Activated CD4-positive, alpha-beta T cell treated with anti-CD3 and anti-CD28 coated beads, Interleukin-2, amount 10 ng/mL, durations not matched to agents 7 days and 5 days (primary cell): ENCODE data around the gene TFCP2L1. TPM values are rescaled to one million over a fixed set of nuclear protein-coding genes. Genes with fewer than 3 reads are reported as not detected.
"Not testable (repeated sequence)": the region's sequence is repeated elsewhere in the genome, so short reads cannot be mapped to it uniquely, and the experiment has no call there.

Experiments
- CTCF ChIA-PET: fragments of 350-600 bp; sonication (Branson Sonifier 250); formaldehyde crosslinking; loops from one replicate; lab custom pipeline; 2021; ENCODE audit warnings: antibody characterized with exemption; lab: Charles Lee
- POLR2A ChIA-PET: fragments of 350-600 bp; sonication (Branson Sonifier 250); formaldehyde crosslinking; loops from one replicate; lab custom pipeline; 2021; ENCODE audit warnings: antibody characterized with exemption; lab: Charles Lee
- DNase-seq: peaks from one replicate; pipeline ENCODE4 v3.0.0-alpha.2; 2020
- H3K27ac Mint-ChIP-seq: one replicate; pipeline ENCODE4 v1.8.0; 2021; ENCODE audit warnings: mild to moderate bottlenecking, moderate library complexity, mixed read lengths
- H3K27me3 Mint-ChIP-seq: one replicate; pipeline ENCODE4 v1.8.0; 2021; ENCODE audit warnings: mixed read lengths
- H3K36me3 Mint-ChIP-seq: one replicate; pipeline ENCODE4 v1.8.0; 2021; ENCODE audit warnings: low read depth, mixed read lengths
- H3K4me1 Mint-ChIP-seq: one replicate; pipeline ENCODE4 v1.8.0; 2021; ENCODE audit warnings: mixed read lengths
- H3K4me3 Mint-ChIP-seq: one replicate; pipeline ENCODE4 v1.8.0; 2021; ENCODE audit warnings: mild to moderate bottlenecking, moderate library complexity, mixed read lengths
- H3K9me3 Mint-ChIP-seq: one replicate; pipeline ENCODE4 v1.8.0; 2021; ENCODE audit warnings: mixed read lengths
- total RNA-seq, 2 experiments: library from RNA; stranded (reverse); gene quantifications; one replicate each; pipeline ENCODE4 v1.2.3, GENCODE V29; 2021

TFCP2L1 gene
- total RNA-seq, 2 experiments from 2014 or later = 0.02 TPM

- Mint-ChIP-seq H3K27me3 (peaks cover 48% of the 10 kb centered on the region), H3K27ac (no peak overlapping the region), H3K4me1 (peaks cover 11% of the 10 kb centered on the region), H3K9me3 (no peaks in the 10 kb centered on the region), H3K4me3 (no peak overlapping the region), H3K36me3 (no peaks in the 10 kb centered on the region)
- ChIA-PET CTCF (no interaction called here), POLR2A (no interaction called here)
- DNase-seq = no peak
Observed at GRCh38 chr2:121309801-121310200, 24.8 kb upstream of the TFCP2L1 start.

- Mint-ChIP-seq H3K4me3 (no peak overlapping the region), H3K4me1 (peaks cover 11% of the 10 kb centered on the region), H3K9me3 (no peaks in the 10 kb centered on the region), H3K27ac (no peak overlapping the region), H3K36me3 (no peaks in the 10 kb centered on the region), H3K27me3 (peaks cover 48% of the 10 kb centered on the region)
- CTCF ChIA-PET = no interaction called here
- DNase-seq = no peak
- POLR2A ChIA-PET = no interaction called here
Observed at GRCh38 chr2:121309323-121309722, 24.3 kb upstream of the TFCP2L1 start.

DNA sequence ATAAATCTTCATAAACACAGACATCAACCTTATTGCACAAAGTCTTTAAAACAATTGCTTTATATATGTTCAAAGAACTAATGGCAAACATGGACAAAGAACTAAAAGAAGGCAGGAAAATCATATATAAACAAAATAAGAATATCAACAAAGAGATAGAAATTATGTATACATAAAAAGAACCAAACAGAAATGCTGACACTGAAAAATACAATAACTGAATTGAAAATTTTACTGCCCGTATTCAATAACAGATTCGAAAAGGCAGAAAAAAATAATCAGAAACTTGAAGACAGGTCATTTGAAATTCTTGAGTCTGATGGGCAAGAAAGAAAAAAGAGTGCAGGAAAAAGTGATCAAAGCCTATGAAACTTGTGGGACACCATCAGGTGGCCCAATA lies 22.0 kb upstream of the TFCP2L1 start:
- no peak overlapping the region for H3K4me3 Mint-ChIP-seq
- peaks cover 11% of the 10 kb centered on the region for H3K4me1 Mint-ChIP-seq
- DNase-seq = no peak
- H3K27ac Mint-ChIP-seq = no peak overlapping the region
- H3K9me3 Mint-ChIP-seq = no peaks in the 10 kb centered on the region
- POLR2A ChIA-PET = no interaction called here
- CTCF ChIA-PET = no interaction called here
- no peaks in the 10 kb centered on the region for H3K36me3 Mint-ChIP-seq
- peaks cover 50% of the 10 kb centered on the region for H3K27me3 Mint-ChIP-seq

DNA sequence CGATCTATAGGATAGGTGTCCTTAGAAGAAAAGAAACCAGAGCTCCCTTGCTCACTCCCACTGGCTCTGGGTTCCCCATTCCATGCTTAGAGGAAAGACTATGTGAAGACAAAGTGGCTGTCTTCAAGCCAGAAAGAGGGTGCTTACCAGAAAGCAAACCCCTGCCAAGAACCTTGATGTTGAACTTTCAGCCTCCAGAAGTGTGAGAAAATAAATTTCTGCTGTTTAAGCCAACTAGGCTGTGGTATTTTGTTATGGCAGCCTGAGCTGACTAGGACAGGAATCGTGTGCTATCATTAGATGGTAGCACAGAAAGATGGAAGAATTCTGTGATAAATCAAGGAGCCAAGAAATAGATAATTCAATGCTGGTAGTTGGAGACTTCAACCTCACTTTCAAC lies 19.9 kb upstream of the TFCP2L1 start:
- ChIA-PET POLR2A (no interaction called here), CTCF (no interaction called here)
- no peaks in the 10 kb centered on the region for H3K36me3 Mint-ChIP-seq
- H3K27me3 Mint-ChIP-seq = peaks cover 50% of the 10 kb centered on the region
- H3K4me3 Mint-ChIP-seq = no peak overlapping the region
- no peak for DNase-seq
- H3K27ac Mint-ChIP-seq = no peak overlapping the region
- peaks cover 10% of the 10 kb centered on the region for H3K4me1 Mint-ChIP-seq
- no peaks in the 10 kb centered on the region for H3K9me3 Mint-ChIP-seq

DNA sequence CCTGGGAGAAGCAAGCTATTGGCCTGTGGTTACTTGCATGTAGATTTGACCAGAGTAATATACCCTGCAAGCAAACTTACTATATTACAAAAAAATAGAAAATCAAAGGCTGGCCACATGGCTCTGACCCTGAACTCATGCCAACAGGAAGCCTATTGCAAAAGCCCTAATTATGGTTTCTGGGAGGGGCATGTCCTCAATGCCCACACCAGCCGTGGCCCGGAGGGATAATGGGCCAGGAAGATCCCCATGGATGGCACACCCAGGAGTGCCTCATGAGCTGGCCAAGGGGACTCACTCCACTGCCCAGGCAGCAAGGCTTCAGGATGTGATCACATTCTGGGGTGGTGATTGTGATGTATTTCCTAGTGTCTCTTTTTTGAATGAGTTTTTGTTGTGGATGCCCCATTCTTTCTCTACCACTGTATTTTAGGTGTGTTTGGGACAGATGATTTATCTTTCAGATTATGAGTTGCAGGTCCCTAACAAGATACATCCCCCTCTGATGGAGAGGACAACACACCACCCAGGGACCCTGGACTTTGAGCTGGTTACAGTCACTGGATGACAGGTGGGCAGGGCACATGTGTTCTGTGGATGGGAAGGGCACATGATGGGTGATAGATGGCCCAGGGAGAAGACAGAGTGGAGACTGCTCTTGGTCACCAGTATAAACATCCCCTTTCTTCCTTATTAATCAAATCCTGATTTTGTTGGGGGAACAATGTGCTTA lies 18.7 kb upstream of the TFCP2L1 start:
- CTCF ChIA-PET = interaction anchor here (0.6 to 1.4 kb wide), 2 partner anchors 15 to 423 kb away, joined by 3 read pairs; no protein-coding TSS in a partner anchor

GRCh38 chr2:121301190-121301589 lies 16.2 kb upstream of the TFCP2L1 start:
- H3K27ac Mint-ChIP-seq, CTCF ChIA-PET, DNase-seq, H3K9me3 Mint-ChIP-seq, H3K4me3 Mint-ChIP-seq, H3K4me1 Mint-ChIP-seq, POLR2A ChIA-PET, H3K36me3 Mint-ChIP-seq: not testable (repeated sequence)
- H3K27me3 Mint-ChIP-seq = peaks cover 22% of the 10 kb centered on the region

More for the DNA sequence above, 18.7 kb upstream of the TFCP2L1 start:
- no peak for DNase-seq
- Mint-ChIP-seq H3K4me3 (no peak overlapping the region), H3K27me3 (peaks cover 40% of the 10 kb centered on the region), H3K27ac (no peak overlapping the region), H3K36me3 (no peaks in the 10 kb centered on the region), H3K9me3 (no peaks in the 10 kb centered on the region), H3K4me1 (peaks cover 1% of the 10 kb centered on the region)
- POLR2A ChIA-PET = no interaction called here

DNA sequence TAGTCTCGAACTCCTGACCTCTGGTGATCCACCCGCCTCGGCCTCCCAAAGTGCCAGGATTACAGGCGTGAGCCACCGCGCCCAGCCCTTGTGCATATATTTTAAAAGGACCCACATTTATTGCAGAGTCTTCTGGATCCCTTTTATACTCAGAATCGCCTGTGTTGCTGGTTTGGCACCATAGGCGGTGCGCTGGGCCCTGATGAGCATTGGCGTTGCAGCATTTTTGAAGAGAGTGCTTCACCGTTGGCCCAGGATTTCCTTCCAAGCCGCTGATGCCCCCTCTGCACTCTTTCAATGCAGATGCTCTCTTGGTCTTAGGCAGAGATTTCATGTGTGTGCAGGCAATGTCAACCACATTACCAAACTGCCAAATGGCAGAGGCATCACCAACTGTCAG lies 13.5 kb upstream of the TFCP2L1 start:
- DNase-seq = no peak
- Mint-ChIP-seq H3K4me1 (no peaks in the 10 kb centered on the region), H3K27ac (no peak overlapping the region), H3K27me3 (peaks cover 17% of the 10 kb centered on the region), H3K36me3 (no peaks in the 10 kb centered on the region), H3K4me3 (no peak overlapping the region), H3K9me3 (no peaks in the 10 kb centered on the region)
- POLR2A ChIA-PET = no interaction called here
- CTCF ChIA-PET = no interaction called here

- H3K4me3 Mint-ChIP-seq, H3K4me1 Mint-ChIP-seq, H3K36me3 Mint-ChIP-seq, DNase-seq, H3K27ac Mint-ChIP-seq, H3K9me3 Mint-ChIP-seq, CTCF ChIA-PET: not testable (repeated sequence)
- peaks cover 17% of the 10 kb centered on the region for H3K27me3 Mint-ChIP-seq
- POLR2A ChIA-PET = interaction anchor here (0.6 kb wide), 1 partner anchor 413 kb away, joined by 3 read pairs; no protein-coding TSS in a partner anchor
Observed at GRCh38 chr2:121297866-121298265, 12.9 kb upstream of the TFCP2L1 start.

DNA sequence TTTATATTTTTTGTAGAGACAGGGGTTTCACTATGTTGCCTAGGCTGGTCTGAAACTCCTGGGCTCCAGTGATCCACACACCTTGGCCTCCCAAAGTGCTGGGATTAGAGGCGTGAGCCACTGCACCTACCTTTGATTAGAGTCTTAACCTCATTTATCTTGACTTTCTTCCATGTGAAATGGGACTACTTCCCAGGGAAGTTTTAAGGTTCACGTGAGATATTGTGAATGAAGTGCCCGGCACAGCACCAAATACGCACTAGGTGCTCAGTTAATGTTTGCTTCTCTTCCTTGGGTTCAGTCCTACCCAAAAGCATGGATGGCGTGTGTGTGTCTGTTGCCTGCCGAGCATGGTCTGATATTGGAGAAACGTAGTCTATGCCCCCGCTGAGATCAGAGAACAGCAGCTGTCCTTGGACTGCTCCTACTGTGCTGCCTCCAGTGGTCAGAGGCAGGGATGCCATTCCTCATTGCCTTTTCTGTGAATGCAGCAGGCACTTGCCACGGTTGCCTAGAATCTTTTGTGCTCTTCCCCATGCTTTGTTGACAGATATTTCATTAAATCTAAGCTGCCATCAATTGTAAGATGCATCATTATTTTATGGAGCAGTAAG lies 12.3 kb upstream of the TFCP2L1 start:
- CTCF ChIA-PET = no interaction called here

DNA sequence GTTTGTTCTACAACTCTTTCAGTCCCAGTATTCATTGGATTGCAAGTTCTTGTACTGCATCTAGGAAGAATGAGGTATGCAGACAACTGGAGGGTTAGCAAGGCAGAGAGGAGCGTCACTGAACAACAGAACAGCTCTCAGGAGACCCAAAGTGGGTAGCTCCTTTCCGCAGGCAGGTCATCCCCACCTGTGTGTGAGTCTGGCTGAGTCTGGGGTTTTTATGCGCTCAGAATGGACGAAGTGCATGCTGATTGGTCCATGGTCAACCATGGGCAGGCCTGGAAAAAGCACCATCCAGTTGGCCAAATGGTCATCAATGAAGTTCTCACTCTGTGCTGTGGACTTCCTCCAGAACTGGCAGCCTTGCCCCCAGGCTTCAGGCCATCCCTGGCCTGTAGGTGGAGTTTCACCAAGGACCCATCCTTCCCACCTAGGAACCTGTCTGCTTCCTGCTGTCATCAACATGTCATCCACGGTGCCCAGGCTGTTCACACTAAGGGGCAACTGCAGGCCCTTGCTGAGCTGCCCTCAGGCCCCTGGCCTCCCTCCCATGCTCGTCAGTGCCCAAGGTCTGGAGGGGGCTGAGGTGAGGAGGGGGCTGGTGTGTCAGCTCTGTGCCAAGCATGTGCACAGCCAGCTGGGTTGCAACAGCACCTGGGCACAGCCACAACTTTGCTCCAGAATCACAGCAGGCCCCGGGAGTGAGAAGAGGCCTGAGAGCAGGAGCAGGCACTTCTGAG lies 11.1 kb upstream of the TFCP2L1 start:
- H3K4me1 Mint-ChIP-seq = no peaks in the 10 kb centered on the region
- DNase-seq = no peak
- H3K36me3 Mint-ChIP-seq = no peaks in the 10 kb centered on the region
- ChIA-PET CTCF (no interaction called here), POLR2A (no interaction called here)
- peaks cover 10% of the 10 kb centered on the region for H3K27me3 Mint-ChIP-seq
- no peak overlapping the region for H3K4me3 Mint-ChIP-seq
- no peak overlapping the region for H3K27ac Mint-ChIP-seq
- no peaks in the 10 kb centered on the region for H3K9me3 Mint-ChIP-seq

More for the DNA sequence above, 12.3 kb upstream of the TFCP2L1 start:
- POLR2A ChIA-PET = interaction anchor here (0.6 kb wide), 1 partner anchor 413 kb away, joined by 3 read pairs; no protein-coding TSS in a partner anchor
- H3K27ac Mint-ChIP-seq = no peak overlapping the region
- no peaks in the 10 kb centered on the region for H3K9me3 Mint-ChIP-seq
- H3K27me3 Mint-ChIP-seq = peaks cover 17% of the 10 kb centered on the region
- H3K4me1 Mint-ChIP-seq = no peaks in the 10 kb centered on the region
- no peak overlapping the region for H3K4me3 Mint-ChIP-seq
- no peak for DNase-seq
- no peaks in the 10 kb centered on the region for H3K36me3 Mint-ChIP-seq

DNA sequence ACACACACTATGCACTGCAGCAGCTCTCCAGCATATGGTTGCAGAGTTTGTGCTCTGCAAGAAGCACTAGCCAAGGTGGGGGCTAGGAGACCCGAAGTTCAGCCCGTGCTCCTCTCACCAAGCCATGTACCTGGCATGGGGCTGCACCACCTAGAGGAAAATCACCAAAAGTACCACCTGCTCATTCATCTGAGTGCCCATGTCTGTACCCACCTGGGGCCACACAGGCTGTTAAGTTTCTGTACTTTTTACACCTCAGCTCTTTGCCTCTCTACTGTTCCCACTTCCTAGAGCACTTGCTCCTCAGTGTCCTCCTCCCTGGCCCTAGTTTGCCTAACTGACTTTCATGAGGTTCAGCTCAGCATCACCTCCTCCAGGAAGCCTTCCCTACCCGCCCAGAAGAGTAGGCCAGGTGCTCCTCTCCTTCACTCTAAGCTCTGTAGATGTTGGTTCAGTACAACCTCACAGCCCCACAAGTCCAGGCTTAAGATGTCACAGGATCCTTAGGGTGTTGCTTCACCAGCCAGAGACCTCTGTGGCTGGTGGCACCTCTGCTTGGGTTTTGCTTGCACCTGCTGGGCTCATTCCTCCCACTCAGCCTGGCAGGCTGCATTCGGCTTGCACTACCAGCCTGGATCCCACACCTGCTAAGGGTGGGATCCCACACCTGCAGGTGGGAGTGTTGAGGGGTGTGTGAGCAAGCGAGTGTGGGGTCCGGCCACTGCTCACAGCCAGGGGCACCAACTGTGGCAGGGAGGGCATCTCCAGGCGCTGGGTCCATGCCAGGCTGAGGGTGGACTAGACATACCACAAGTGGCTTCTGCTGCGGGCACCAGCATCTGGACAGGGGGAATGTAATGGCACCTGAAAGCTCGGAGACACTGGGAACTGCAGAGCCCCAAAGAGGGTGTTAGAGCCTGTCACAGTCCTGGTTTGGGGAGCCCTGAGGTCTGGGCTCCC lies 10.2 kb upstream of the TFCP2L1 start:
- no peak overlapping the region for H3K4me3 Mint-ChIP-seq
- CTCF ChIA-PET = interaction anchor here (0.6 kb wide), 3 partner anchors 85 to 817 kb away, joined by 3 to 7 read pairs (median 4); no protein-coding TSS in a partner anchor
- H3K27ac Mint-ChIP-seq = no peak overlapping the region
- peaks cover 3% of the 10 kb centered on the region for H3K27me3 Mint-ChIP-seq
- no peaks in the 10 kb centered on the region for H3K9me3 Mint-ChIP-seq
- POLR2A ChIA-PET = interaction anchor here (0.6 kb wide), 1 partner anchor 115 kb away, joined by 3 read pairs; no protein-coding TSS in a partner anchor
- no peaks in the 10 kb centered on the region for H3K36me3 Mint-ChIP-seq
- DNase-seq = no peak
- no peaks in the 10 kb centered on the region for H3K4me1 Mint-ChIP-seq
